Adipose tissue (tissue), 3 donors: Measurements from ENCODE around the gene MTHFS. TPM values are rescaled to one million over a fixed set of nuclear protein-coding genes. Genes with fewer than 3 reads are reported as not detected.

Source experiments
- H3K27ac ChIP-seq: one replicate; pipeline ENCODE4 v1.5.1; 2013; ENCODE audit warnings: low read depth, low read length
- WGBS, 3 donors: extraction: QIAGEN DNeasy Blood & Tissue Kit; methylation state at CpG; one replicate each; pipeline ENCODE4 v1.1.7; 2013; 5-methylcytosine and 5-hydroxymethylcytosine counted together
- polyA plus RNA-seq, 3 donors: library from polyadenylated mRNA; stranded (reverse); fragments of 200-250 nt; gene quantifications; one replicate each; pipeline ENCODE4 v1.2.3, GENCODE V29; 2013
- donor health status: healthy with polysubstance abuse.
- donor health status: Bipolar disorder and iron deficiency.
- donor health status: healthy.

MTHFS gene
- polyA plus RNA-seq, 3 donors, result 60.4 to 94.7 (median 86.8) TPM

DNA sequence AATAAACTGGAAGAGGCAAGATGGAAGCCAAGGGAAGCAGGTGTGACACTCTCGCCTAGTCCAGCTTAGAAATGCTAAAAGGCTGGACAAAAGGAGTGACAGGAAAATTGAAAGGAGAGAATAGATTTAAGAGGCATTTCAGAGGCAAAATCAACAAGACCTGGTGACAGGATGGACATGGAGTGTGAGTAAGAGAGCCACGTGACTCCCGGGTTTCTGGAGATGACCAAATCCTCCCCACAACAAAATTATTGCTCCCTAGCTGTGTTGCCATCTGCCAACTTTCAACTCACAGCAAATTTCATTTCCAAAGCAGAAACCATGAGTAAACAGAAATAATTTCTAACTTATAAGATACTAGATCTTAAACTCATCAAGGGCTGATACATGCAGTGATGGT lies 52.6 kb downstream of the MTHFS start:
- no peak overlapping the region for H3K27ac ChIP-seq
- WGBS, 3 donors, result 66 to 95% (median 73%) methylated on average over 3 of the region's 3 CpGs

DNA sequence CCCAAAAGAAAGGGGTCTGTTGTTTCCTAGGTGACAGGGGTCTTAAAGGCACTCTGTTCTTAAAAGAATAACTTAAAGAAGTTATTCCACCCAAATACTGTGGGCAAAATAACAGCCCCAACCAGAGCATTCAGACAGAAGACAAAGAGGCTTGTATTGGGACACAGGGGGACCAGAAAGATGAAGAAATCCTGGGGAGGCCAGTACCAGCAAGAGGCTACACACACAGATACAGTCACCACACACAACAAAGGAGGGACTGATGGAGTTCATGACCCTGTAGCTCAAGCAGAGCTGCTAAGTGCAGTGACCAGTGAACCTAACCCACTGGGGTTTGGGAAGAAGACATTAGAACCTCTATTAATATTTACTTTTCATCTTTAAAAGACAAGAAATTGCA lies 59.0 kb downstream of the MTHFS start:
- no peak overlapping the region for H3K27ac ChIP-seq

DNA sequence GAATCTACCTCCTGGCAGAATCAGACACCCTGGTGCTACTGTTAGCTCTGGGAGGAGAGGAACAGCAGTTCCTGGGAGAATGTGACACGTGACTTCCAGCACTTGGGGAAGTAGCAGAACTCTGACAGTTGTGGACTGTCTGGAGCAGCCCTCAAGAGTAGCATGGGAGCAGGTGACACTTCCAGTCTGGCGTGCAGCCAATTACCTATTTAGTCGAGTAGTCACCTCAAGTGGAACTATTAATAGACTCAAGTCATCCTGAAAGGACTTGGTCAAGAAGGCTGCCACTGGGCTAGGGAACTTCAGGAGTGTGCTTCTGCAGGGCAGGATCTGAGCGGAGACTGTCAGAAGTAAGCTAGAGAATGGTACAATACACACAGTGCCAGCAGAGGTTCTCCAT lies 62.3 kb downstream of the MTHFS start:
- 59 to 66% (median 61%) methylated on average over 4 of the region's 4 CpGs for WGBS, 3 donors
- H3K27ac ChIP-seq, result no peak overlapping the region

DNA sequence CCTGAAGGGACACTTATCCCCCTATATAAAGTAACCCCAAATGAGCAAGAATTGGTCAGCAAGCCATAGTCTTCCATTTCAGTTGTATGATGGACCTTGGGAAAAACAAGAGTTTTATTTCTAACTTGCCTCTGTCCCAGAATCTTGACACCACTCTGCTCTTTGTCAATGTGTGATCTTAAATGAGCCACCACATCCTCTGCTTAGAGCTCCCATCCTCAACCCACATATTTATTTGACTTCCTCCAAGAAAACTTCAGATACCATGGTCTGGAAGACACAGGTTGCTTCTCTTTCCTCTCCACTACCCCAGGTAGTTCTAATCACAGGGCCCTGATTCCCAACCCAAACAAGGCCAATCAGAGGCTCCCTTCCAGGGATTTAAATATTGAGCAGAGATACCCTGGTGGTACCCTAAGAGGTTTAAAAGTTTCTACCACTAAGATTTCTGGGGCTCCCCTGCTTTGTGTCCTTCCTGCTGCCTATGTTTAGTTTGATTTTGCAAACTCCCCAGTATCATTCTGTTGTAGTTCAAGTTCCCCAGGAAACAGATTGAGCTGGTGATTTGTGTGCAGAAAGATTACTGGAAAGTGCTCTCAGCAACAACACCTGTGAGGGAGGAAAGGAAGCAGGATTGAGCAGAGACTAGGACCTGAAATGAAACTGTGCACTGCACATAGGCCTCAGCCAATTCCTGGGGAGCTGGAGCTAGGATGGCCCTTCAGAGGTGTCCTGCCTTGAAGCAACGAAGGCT lies 64.3 kb downstream of the MTHFS start:
- WGBS, 3 donors, result 92 to 100% (median 96%) methylated on average over 1 of the region's 1 CpG

DNA sequence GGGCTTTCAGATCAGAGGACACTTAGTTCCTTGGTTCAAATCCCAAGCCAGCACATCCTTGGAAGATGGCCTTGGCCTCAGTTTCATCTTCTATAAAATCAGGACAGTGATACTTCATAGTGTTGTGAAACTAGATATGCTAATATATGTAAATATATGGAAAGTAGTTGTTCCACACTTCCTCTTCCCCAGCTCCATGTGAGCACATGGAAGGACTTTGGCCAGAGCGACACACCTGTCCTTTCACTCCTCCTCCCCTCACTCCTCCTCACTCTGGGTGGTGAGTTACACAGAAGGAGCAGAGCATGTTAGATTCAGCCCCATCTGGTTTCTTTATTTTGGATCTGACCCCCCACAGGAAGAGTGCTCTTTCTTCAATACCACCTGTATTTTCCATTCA lies 65.2 kb downstream of the MTHFS start:
- WGBS, 3 donors, result 94 to 100% (median 96%) methylated on average over 1 of the region's 1 CpG
- H3K27ac ChIP-seq, result no peak overlapping the region

More for the DNA sequence above, 64.3 kb downstream of the MTHFS start:
- no peak overlapping the region for H3K27ac ChIP-seq

DNA sequence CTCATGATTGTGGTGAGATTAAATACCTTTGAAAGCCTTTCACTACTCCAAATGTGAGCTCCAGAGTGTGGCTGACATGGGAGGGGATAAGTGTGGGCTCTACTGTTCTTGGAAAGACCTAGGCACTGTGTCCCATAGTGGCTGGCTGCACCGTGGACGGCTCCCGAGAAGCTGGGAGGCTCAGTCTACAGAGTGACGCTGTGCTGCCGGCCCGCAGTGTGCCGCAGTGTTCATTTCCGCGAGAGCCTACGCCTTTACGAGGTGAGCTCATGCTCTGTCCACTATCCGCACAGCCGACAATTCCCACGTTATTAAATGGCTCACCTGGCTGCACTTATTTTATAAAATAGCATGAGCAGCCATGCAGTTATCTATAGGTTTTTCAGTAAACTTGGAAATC lies 66.9 kb downstream of the MTHFS start:
- no peak overlapping the region for H3K27ac ChIP-seq
- WGBS, 3 donors, result 95 to 98% (median 95%) methylated on average over 14 of the region's 14 CpGs

DNA sequence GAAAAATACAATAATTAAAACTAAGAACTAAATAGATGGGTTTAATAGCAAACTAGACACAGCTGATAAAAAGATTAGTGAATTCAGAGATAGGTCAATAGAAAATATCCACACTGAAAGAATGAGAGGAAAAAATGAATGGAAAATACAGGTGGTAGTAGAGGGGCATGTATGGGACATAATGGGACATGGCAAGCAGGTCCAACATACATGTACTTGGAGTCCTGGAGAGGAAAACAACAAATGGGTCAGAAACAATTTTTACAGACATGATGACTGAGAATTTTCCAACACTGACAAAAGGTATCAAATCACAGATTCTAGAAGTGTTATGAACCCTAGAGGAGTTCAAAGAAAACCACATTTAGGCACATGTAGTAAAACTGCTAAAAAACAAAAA lies 68.4 kb downstream of the MTHFS start:
- no peak overlapping the region for H3K27ac ChIP-seq

DNA sequence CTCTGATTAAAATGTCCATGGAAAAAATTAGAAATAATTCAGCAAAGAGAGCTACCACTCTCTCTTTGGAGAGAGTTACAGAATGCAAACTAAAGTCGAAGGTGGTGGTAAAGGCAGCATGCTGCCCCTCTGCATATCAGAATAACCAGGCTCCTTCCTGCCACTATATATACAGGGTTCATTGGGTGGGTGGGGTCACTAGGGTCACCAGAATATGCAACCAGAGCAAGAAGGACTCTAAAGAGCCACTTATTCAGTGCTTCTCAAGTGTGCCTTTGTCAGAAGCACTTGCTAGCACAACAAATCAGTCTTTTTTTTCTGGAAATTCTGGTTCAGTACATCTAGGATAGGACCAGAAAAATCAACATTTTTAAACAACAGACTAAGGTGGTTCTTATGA lies 70.0 kb downstream of the MTHFS start:
- 71 to 77% (median 76%) methylated on average over 1 of the region's 1 CpG for WGBS, 3 donors
- H3K27ac ChIP-seq, result no peak overlapping the region

DNA sequence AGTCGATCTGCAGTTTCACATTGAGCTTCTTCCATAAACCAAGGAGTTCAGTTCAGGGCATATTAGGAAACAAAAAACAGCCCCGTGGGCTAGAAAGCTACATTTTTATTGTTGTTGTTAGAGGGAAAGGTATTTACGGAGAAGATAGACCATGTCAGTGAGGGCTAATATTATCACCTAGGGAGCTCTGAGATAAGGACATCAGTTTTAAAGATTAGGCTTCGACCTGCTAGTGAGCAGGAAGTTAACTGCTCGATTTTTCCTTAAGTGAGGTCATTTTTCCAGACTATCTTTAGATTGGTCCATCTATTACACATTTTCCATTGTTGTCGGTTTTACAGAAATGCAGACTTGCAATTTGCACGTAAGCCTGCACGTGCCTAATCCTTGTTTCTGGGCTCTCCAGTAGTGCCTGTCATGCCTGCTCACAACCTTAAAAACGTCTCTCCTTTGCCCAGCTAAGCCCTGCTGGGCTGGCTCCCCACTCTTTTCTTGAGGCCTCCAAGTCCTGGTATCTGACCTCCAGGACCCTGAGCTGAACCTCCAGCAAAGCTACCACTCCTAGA lies 72.6 kb downstream of the MTHFS start:
- WGBS, 3 donors, result 54 to 61% (median 60%) methylated on average over 9 of the region's 9 CpGs
- H3K27ac ChIP-seq, result no peak overlapping the region

DNA sequence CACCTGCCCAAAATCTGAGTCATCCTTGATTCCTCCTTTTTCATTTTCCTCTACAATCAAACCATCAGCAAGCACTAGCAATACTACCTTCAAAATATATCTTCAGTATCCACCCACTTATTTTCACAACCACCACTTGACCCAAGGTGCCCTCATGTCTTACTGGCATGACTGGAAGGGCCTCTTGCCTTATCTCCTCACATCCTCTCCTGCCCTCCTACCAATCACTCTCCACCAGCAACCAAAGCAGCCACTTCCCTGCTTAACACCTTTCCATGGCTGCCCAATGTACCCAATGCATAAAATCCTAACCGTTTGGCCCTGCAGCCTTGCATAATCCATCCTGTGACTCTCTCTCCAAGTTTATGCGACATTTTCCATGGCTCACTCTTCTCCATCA lies 76.0 kb downstream of the MTHFS start:
- 76 to 91% (median 88%) methylated on average over 2 of the region's 2 CpGs for WGBS, 3 donors

DNA sequence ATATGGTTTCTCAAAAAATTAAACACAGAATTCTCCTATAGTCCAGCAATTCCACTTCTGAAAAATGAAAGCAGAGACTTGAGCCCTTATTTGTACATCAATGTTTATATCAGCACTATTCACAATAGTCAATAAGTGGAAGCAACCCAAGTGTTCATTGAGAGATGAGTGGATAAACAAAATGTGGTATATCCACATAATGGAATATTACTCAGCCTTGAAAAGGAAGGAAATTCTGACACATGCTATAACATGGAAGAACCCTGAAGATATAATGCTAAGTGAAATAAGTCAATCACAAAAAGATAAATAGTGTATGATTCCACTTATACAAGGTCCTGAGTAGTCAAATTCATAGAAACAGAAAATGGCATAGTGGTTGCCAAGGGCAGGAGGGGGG lies 76.6 kb downstream of the MTHFS start:
- H3K27ac ChIP-seq, result no peak overlapping the region

More for the DNA sequence above, 76.0 kb downstream of the MTHFS start:
- H3K27ac ChIP-seq, result no peak overlapping the region

DNA sequence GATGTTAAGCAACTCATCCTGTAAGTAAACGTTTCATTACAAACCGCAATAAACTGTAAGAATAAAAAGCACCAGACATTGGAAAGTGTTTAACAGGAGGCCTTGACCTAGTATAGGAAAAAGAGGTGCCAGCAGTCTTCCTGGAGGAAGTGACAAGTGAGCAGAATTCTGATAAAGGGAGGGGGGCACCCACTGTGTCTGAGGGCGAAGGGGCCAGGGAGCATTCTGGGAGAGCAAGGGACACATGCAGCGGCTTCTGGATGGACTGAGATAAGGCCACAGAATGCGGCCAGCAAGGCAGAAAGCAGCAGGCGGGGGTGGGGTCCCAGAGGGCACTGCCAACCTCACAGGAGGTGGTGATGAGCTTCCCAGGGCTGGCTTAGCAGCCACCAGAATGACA lies 80.2 kb downstream of the MTHFS start:
- 44 to 77% (median 63%) methylated on average over 6 of the region's 6 CpGs for WGBS, 3 donors

DNA sequence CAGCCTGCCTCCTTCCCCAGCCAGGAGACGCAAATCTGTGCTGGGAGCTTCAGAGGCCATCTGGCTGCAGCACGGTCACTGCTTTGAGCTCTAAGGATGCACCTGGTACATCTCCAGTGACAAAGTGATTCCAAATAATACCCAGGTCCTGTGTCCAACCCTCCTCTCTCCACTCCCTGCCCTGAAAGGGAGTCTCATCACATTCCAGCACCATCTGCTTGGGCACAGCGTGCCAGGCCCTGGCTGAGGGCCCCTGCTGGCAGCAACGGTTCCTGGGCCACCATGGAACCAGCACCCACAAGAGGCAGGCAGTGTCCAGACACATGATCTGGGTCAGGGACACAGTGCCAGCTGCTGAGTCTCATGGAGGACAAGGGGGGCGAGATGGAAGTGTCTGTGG lies 81.3 kb downstream of the MTHFS start:
- WGBS, 3 donors, result 79 to 86% (median 84%) methylated on average over 5 of the region's 5 CpGs
- H3K27ac ChIP-seq, result no peak overlapping the region

More for the DNA sequence above, 80.2 kb downstream of the MTHFS start:
- no peak overlapping the region for H3K27ac ChIP-seq

DNA sequence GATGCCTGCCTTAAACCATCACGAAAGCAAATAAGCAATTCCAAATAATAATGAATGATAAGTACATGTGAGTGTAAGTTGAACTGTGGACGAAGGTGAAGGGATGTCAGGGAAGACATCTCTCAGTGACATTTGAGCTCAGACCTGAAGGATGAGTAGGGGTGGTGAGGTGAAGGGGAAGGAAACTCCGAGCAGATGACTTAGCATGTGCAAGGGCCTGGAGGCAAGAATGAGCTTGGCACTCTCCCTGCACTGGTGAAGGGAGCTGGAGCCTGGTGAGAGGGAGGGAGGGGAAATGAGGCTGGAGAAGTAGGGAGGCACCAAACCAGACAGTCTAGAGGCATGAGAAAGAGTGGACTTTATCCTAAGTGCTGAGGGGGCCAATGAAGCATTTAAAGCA lies 84.3 kb downstream of the MTHFS start:
- H3K27ac ChIP-seq, result no peak overlapping the region
- WGBS, 3 donors, result 61 to 80% (median 71%) methylated on average over 3 of the region's 3 CpGs

DNA sequence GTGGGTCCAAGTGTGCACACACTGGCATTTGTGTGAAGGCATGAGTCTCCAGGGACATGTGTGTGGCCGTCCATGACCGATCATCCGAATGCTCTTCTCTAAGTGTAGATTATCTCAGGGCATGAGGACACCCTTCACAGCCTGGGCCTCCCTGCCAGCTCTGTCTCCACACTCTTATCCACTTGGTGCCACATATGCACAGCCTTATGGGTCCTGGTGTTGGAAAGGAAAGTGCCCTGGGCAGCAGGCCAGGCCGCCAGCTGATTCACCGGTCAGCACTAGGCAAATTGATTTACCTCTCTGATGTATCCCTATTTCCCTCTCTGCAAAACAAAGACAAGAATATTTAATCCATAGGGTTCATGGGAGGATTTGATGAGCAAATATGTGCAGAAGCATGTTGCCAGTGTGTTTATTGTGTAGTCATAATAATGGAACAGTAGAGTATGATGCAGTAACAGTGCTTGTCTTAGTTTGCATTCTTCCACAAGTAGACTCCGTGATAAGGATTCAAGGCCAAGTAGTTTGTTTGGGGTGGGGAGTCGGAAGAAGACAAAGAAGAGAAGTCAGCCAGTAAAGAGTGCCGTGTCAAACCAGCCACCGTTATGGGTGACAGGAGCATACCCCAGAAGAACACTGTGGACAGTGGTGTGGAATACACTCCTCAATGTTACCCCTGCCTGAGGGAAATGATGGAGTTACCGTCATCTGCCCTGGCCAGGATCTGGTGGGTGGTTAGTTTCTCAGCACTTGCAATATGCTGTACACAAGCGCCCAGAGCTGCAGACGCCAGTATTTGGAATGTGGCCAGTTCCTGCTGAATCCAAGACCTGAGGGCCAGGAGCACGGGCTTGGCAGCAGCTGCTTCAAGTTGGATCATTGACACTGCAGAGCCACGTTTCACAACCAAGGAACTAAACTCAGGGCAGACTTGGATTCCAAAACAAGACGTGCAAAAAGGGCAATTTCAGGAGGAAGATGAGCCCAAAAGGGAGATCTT lies 85.1 kb downstream of the MTHFS start:
- no peak overlapping the region for H3K27ac ChIP-seq
- WGBS, 3 donors, result 26 to 55% (median 53%) methylated on average over 15 of the region's 15 CpGs

DNA sequence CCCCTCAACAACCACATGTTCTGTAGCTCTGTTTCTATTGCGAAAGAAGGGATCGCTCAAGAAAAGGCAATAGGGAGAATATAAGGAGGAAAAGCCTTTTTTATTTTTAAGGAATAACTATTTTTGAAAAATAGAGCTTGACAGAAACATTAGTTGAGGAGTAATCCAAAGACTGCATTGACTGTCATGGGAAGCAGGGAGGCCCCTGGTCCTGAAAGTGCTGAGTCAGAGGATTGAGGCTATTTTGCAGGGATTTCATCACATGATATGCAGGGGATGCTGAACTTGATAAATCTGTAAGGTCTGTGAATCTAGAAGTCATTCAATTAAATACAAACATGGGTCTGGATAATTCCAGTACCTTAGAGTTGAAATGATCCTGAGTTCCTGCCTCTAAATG lies 92.0 kb downstream of the MTHFS start:
- no peak overlapping the region for H3K27ac ChIP-seq
- 70 to 97% (median 86%) methylated on average over 2 of the region's 2 CpGs for WGBS, 3 donors

DNA sequence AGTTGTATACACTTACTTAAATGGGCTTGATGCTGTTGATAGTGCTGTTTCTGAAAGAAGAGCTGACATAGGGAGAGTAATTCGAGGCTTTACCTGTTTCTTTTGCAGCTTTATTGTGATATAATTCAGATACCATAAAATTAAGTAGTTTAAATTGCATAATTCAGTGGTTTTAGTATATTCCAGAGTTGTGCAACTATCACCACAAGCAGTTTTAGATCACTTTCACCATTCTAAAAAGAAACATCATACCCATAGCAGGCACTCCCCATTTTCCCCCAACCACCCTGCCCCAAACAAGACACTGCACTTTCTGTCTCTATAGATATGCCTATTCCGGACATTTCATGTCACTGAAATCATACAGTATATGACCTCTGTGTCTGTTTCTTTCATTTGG lies 98.5 kb downstream of the MTHFS start:
- 47 to 80% (median 54%) methylated on average over 2 of the region's 2 CpGs for WGBS, 3 donors
- no peak overlapping the region for H3K27ac ChIP-seq
